CD4-positive, alpha-beta T cell treated with Interleukin-2 at 100 ng/mL for 4 hours (primary cell): ENCODE measurements around the gene GPR39.
"Not testable (repeated sequence)": the region's sequence is repeated elsewhere in the genome, so short reads cannot be mapped to it uniquely, and the experiment has no call there.

Experiments
- DNase-seq: peaks from one replicate; pipeline ENCODE4 v3.0.0-alpha.2; 2020; ENCODE audit warnings: low spot score

GPR39 gene

DNA sequence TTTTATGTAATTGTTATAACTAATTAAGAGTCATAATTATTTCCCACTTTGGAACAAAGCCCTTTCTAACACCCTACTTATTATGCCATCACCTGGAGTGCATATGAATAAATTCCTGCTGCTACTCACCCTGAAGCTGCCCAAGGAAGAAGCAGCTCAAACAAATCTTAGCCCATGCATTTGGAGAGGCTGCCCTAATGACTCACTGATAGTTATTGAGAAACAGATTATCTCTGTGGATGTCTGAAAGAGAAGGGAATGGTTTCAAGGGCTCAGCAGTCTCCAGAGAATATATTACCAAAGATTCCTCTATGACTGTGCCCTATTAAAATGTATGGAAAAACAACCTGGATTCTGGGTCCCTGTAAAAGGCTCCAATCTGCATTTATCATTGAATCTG is 81.0 kb downstream of the GPR39 start:
- no peak for DNase-seq

DNA sequence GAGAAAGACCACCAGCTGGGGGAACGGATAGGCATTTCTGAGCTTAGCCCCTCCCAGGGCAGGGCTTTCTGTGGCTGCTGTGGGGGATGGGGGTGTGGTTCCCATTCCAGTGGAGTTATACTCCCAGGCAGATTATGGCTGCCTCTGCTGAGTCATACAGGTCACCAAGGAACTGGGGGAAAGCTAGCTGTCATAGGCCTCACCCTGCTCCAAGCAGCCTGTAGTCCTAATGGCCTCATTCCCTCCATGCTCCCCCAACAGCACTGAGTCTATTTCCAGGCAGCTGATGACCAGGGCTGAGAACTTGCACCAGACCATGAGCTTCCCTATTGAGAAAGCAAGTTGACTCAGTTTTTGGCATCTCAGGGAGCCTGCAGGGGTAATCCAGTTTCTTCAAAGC is 87.1 kb downstream of the GPR39 start:
- DNase-seq, result no peak

DNA sequence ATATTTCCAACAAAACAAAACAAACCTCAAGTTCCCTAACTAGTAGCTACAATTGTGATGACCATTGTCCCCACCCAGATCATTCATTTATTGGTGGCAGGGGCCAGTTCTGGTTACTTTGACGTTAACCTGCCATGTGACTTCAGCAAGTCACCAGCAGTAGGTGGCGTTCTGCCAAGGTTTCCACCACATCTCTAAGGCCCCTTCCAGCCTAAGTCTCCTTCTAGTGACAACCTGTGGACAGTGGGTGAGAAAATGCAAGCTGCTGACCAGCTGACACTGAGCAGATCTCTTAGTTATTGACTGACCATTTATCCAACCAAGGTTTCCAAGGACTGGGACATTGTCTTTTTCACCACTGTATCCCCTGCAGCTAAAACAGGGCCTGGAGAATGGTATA is 98.4 kb downstream of the GPR39 start:
- DNase-seq, result no peak

DNA sequence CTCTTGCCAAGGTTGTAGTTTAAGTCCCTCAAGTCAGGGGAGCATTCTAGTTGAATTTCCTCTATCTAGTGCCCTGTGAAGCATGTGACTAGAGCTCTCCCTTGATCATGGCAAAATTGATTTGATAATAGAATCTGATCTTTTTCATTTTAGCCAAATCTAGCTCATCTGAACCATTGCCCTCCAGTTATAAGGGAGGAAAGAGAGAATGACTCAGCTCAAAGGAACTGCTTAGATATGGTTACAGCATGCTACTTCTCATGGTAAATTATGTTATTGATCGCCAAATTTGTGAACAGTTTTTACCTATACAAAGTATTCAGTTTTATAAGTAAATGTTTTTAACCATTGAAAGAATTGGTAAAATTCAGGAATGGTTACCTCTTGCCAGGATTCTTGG is 100.8 kb downstream of the GPR39 start:
- no peak for DNase-seq

DNA sequence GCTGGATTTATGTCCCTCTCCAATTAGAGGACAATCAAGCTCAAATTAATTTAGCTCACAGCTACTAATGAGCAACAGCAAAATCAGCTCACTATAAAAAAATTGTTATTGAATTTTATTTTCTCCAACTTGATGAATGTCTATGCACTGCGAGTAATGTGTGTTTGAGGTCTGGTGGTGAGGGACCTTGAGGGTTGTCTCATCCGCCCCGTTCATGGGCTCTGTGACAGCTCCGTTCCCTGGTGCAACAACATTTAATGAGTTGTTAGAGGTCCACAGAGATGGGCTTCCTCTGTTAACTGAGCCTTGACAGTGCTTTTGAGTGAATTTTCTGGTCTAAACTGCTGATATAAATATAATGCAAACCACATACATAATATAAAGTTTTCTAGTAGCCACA is 101.7 kb downstream of the GPR39 start:
- DNase-seq, result no peak

DNA sequence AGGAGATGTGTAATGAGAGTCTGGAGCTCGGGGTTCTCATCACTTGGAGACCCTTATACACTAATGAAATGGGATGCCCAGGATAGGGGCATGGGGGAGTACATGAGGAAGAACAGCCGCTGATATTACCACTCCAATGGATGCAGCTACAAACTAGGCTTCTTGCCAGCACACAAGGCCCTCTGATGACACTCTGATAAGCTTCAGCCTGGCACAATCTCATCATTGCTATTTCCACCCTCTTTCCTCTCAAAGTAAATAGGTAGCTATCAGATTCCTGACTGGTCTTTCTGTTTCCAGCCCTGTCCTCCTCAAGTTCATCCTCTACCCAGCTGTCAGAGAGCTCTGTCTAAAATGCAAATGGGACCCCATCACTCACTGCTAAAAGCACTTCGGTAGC is 103.0 kb downstream of the GPR39 start:
- DNase-seq, result no peak

DNA sequence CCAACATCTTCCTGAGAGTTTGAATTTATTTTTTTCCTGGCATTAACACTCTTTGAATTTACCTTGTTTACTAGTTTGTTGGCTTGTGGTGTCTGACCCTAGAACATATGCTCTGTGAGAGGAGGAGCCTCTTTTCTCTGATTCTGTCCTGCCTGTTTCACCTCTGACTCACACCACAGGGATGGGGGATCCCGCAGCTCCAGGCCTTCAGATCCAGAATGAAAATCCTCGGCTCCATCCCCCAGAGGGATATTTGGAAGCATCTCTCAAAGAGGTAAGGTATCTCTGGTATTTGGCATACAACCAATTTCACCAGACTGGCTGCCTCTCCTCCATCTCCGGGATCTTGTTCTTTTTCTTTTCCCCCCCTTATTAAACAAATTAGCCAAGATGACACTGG is 104.7 kb downstream of the GPR39 start:
- DNase-seq, result no peak

DNA sequence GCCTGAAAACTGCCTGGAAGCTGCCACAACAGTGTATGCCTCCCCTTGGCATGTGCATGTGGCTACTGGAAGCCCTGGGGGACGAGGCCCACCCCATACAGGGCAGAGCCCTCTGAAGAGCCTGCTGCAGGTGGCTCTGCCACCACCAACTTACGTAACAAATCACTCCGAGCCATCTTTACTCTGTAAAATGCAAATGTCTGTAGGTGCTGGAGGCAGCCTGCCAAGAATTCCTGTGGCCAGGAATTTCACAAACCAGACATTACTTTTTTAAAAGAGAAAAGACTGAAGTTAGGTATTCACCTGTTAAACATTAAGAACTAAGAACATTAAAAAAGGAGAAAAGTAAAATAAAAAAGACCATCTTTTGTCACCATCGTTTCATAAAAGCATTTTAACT is 106.3 kb downstream of the GPR39 start:
- no peak for DNase-seq

DNA sequence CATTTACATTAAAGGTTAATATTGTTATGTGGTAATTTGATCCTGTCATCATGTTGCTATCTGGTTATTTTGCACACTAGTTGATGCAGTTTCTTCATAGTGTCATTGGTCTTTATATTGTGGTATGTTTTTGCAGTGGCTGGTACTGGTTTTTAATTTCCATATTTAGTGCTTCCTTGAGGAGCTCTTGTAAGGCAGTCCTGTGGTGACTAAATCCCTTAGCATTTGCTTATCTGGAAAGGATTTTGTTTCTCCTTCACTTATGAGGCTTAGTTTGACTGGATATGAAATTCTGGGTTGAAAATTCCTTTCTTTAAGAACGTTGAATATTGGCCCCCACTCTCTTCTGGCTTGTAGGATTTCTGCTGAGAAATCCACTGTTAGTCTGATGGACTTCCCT is 120.5 kb downstream of the GPR39 start:
- DNase-seq, result not testable (repeated sequence)

DNA sequence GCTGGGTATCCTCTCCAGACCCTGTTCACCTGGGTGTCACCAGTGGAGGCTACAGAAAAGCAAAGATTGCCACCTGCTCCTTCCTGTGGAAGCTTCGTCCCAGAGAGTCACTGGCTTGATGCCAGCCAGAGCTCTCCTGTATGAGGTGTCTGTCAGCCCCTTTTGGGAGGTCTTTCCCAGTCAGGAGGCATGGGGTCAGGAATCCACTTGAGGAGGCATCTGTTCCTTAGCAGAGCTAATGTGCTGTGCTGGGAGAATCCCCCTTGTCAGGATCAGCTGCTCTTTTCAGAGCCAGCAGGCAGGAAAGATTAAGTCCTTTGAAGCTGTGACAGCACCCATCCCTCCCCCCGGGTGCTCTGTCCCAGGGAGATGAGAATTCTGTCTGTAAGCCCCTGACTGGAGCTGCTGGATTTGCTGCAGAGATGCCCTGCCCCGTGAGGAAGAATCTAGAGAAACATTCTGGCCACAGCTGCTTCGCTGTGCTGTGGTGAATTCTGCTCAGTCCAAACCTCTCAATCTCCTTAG is 121.8 kb downstream of the GPR39 start:
- no peak for DNase-seq

DNA sequence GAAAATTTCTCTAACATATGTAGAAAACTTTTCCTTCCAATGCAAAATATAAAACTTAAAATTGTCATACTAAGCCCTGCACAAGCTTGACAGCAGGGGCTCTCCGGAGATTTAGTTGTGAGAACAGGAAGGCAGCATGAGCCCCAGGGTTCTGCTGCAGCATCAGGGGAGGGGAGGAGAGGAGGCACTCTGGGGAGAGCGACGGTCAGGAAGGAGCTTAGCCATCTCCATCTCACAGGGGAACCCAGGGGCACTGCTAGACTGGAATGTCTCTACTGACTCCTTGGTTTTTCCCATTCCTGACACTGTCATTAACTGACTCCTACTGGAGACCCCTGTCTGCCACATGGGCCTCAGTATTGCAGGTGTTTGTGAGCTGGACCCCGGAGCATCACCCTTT is 123.6 kb downstream of the GPR39 start:
- DNase-seq, result no peak

DNA sequence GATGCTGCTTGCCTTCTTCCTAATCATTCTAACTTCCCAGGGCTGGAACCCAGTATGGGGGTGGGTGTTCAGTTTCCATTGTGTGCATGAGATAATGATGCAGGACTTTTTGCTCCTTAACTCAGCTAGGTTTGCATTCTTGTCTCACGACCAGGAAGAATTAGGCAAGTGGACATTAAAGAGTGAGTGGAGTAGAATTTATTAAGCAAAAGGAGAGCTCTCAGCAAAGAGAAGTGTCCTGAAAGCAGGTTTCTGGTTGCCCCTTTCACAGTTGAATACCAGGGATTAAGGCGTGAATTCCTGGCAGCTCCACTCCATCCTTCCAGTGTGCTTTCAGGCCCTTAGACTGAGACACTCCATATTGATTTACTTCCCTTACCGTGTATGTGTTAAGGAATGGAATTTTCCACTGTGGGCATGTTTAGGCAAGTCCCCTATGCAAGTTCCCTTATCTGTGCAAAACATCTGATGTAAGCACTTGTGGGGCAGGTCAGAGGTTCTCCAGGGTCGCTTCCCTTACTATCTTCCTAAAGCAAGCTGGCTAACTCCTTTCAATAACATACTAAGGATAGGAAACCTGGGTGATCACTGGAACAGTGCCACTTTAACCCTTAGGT is 126.5 kb downstream of the GPR39 start:
- no peak for DNase-seq

DNA sequence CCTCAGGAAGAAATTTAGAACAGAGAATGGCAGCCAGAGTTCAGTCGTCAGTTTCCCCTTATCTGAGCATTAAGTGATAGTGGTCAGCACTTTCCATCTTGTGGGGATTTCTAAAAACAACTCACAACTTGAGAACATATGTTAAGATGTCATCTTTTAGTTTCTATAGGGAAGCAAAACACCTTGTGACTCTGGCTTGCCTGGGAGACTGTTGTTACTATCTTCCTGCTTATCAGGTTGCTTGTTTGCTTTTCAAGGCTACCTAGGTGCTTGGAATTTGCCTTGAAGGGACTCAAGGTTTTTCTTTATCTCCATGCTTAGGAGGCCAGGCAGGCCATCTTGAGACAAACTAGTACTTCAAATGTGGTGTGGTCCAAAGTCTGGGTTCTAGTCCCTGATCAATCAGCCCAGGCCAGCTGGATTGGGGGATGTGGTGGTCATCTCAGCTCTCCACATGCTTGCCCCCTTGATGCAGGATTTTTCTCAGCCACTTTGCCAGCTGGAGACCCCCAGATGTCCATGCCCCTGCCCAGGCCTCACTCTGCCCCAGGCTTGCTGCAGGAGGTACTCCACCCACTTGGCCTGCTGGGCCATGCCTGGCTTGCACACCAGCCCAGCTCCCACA is 127.5 kb downstream of the GPR39 start:
- DNase-seq, result no peak

DNA sequence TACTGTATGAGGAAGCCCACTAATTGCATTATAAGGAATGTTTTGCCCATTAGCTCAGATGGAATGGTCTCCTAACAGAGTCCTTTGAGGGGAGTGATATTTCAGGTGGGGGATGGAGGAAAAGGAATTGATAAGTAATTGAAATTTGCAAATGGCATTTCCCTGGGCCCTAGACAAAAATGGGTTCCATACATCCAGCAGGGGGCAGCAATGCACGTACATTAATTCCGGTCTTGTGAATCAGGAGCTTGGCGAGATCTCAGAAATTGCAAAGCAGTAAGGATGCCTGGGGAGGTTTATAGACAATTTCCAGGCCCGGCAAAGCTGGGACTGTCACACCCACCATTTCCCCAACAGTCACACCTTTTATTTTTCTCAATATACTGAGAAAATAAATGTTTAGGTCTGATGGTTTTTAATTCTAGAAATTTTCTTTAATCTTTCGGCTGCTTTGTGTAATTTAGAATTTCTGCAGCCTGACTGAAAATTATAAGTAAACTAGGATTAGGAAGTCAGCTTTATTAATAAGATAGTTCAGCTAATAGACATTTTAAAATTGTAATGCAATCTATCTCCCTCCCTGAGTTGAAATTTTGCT is 130.6 kb downstream of the GPR39 start:
- DNase-seq, result peak; percentile 24

DNA sequence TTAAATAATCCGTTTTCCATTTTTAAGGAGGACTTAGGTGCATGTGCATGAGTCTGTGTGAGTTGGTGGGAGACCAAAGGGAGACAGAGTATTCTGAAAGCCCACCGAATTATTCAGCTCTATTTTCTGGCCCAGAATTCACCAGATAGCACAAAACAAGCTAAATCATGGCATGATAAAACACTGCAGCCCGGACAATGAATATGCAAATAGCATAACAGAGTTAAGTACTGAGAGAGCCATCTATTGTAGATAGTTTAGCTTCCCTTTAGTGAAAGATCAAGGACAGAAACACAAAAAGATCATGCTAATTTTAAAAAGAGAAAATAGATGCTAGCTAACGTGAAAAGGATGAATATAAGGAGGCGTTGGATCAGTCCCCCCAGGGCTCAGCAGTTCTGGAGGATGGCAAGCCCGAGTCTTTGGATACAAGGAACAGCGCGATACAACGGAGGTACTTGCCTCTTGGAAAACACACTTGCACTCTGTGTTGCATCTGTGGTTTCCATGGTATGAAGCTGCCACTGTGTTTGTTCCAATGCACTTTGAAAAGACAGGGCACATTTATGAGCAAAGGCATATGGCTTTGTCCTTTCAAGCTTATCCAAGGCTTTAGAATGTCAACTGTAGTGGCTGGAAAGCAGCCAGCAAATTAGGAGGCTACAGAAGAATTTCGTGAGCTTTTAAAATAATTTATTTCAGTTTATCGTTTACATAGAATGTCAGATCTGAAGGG is 133.5 kb downstream of the GPR39 start:
- DNase-seq, result no peak

DNA sequence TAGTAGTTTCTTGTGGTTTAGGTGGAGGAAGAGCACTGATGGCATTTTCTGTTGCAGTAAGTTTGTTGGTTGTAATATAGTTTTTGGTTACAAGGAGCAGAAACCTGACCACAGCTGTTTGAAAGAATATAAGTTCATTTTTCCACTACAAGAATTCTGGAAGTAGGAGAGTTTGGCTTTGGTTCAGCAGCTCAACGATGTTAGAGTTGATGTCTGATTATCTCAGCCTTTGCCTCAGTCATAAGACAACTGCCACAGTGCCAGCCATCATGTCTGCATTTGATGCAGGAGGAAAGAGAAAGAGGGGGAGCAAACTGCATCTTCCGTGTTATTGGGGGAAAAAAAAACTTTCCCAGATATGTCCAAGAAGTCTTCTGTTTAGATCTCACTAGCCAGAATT is 134.3 kb downstream of the GPR39 start:
- DNase-seq, result no peak

DNA sequence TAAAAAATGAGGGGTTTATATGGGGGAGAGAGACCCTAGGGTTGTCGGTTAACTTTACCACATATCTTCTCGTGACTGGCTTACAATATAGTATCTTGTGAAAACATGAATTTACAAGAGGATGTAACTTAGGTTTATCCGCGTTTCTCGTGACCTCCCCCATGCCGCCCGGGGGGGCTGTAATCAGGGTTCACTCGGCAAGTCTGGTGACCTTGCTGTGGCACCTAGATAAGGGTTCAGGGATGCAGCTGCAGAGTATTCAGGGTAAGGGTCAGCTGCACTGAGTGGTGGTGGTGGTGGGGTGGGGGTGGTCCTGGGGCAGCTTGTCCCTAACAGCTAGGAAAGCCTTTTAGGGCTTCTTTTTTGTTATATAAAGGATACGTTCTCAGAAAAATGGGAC is 141.1 kb downstream of the GPR39 start:
- DNase-seq, result no peak

DNA sequence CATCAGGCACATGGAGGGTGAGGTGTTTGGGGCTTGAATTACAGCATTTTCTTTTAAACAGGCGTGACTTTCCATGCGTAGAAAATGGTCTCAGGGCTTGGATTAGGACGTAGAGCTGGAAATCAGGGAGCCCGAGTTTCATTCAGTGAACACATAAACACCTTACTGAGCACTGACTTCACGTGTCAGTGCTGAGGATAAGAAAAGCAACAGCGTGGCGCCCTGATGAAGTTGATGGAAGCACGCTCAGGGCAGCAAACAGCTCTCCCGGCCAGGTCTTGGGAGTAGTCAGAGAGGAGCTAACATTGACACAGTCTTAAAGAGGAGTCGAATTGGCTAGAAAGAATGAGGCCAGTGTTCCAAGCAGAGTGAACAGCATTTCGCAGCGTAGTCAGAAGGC is 142.7 kb downstream of the GPR39 start:
- DNase-seq, result no peak

DNA sequence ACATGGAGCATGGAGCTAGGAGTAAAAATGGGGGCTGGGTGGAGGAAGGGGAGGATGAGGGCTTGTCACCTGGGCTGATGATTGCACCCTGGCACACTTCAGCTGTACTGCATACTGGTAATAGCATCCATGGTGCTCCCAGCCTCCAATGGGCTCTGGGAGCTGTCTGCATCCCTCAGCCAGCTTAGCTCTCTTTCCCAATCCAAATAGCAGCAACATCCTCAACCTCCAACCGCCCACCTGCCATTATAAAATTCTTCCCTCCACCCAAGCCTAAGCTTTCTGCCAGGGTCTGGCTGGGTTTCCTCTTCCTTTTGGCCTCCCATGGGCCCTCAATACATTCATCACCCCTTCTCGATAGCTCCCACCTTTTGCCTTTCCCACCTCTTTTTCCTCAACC is 143.3 kb downstream of the GPR39 start:
- DNase-seq, result no peak

DNA sequence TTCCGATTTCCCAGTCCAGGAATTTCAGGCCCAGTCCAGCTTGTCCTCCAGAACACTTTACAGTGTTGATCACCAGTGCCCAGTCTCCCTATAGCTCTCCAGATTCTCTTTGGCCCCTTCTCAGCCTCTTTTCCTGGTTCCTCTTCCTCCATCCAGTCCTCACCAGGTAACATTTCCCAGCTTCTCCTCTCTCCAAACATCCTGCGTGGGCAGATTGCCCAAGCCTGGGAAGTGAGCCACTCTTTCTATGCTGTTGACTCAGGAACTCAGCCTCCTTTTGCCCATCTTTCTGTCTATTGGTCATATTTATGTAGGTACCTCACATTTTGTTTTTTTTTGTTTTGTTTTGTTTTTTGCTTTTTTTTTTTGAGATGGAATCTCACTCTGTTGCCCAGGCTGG is 144.0 kb downstream of the GPR39 start:
- no peak for DNase-seq

DNA sequence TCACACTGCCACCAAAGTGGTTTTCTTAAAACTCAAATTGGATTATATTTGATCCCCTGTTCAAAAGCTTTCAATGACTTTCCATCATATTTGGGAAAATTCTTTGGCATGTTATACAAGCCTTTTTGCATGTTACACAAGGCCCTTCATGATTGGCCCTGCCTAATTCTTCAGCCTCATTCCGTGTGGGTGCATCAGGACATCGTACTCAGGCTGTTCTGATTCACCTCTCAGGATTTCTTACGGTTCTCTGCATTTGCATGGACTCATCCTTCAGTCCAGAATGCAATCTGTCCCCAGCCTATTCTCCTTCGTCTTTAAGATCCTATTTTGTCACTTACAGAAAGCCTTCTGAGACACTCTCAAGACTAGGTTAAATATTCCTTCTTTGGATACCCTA is 145.6 kb downstream of the GPR39 start:
- DNase-seq, result no peak

DNA sequence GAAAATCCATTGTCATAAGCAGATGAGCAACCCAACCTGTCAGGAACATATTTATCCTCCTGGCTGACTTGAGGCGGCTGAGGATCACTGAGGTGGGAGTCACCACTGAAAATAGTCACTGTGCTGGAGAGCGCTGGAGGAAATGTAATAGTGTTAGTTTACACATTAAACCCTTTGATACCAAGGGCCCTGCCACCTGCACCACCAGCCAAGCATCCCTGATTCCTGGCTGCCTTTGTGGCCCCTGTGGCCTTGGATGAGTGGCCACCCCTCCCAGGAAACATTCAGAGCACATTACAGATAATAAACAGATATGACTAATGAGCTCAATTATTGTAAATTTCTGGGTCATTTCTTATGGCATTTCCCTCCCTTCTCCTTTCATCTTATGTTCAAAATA is 147.5 kb downstream of the GPR39 start:
- DNase-seq, result no peak

DNA sequence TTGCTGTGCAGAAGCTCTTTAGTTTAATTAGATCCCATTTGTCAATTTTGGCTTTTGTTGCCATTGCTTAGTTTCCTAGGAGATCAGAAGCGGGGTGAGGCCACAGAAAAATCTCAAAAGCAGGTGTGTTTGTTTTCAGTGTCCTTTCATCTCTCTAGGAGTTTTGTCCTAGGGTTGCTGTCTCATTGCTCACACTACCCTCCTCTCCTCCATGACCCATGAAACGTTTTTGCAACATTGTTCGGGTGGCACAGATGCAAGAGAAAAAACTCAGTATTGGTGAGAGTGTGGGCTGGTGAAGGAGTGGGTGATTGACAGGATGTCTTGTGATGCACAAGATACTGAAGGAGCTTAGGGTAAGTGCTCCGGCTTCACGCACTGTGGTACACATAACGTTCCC is 149.8 kb downstream of the GPR39 start:
- DNase-seq, result no peak
